IMR-90 (cell line): ENCODE data around the gene COL12A1.

Experiments used
- CEBPB ChIP-seq: IDR thresholded peaks from 2 replicates; pipeline ENCODE4 v1.6.1; 2012; ENCODE audit warnings: low read depth, low read length, improper control_type of control experiment
- MAFK ChIP-seq: IDR thresholded peaks from 2 replicates; pipeline ENCODE4 v1.6.1; 2012; ENCODE audit warnings: low read depth, low read length, improper control_type of control experiment
- MAZ ChIP-seq: IDR thresholded peaks from 2 replicates; pipeline ENCODE4 v1.6.1; 2012; ENCODE audit warnings: low read depth, mild to moderate bottlenecking, low read length, improper control_type of control experiment, moderate library complexity, borderline replicate concordance
- POLR2A ChIP-seq: IDR thresholded peaks from 2 replicates; pipeline ENCODE4 v1.6.1; 2012; ENCODE audit warnings: mild to moderate bottlenecking, low read depth, low read length
- RAD21 ChIP-seq: IDR thresholded peaks from 2 replicates; pipeline ENCODE4 v1.6.1; 2012; ENCODE audit warnings: low read length, improper control_type of control experiment
- RFX5 ChIP-seq: IDR thresholded peaks from 2 replicates; pipeline ENCODE4 v1.8.0; 2012; ENCODE audit warnings: low read depth, mild to moderate bottlenecking, low read length, moderate library complexity
- SMC3 ChIP-seq: fragments of 150-350 bp; IDR thresholded peaks from 2 replicates; pipeline ENCODE4 v1.6.1; 2016; ENCODE audit warnings: low read depth, mild to moderate bottlenecking, antibody characterized with exemption, low read length, moderate library complexity
- TF ChIP-seq, protein P1 (sequence below): conservative IDR thresholded peaks from 2 replicates; pipeline ENCODE4 v1.5.1; 2012; ENCODE audit warnings: mild to moderate bottlenecking, low read depth, low read length, improper control_type of control experiment

DNA sequence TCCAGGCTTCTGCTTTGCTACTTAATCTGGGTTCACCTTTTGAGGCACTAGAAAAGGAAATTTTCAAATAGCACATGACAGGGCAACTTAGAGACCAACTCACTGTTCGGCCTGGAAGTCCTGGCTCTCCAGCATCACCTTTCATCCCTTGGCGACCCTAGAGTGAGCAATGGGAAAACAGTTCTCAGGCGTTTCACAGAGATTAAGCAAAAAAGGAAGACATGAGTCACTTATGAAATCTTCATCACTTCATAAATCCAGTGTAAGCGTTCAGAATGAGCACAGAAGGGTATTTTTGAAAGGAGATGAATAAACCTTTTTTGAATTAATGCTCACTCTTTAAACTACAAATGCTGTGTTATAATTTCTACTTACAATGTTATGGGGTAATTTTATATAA lies 104.0 kb downstream of the COL12A1 start:
- TF ChIP-seq CEBPB (peak; percentile 76), RFX5 (no peak), MAFK (no peak), POLR2A (no peak), RAD21 (no peak), SMC3 (no peak), MAZ (no peak)
- TF ChIP-seq, protein P1, sequence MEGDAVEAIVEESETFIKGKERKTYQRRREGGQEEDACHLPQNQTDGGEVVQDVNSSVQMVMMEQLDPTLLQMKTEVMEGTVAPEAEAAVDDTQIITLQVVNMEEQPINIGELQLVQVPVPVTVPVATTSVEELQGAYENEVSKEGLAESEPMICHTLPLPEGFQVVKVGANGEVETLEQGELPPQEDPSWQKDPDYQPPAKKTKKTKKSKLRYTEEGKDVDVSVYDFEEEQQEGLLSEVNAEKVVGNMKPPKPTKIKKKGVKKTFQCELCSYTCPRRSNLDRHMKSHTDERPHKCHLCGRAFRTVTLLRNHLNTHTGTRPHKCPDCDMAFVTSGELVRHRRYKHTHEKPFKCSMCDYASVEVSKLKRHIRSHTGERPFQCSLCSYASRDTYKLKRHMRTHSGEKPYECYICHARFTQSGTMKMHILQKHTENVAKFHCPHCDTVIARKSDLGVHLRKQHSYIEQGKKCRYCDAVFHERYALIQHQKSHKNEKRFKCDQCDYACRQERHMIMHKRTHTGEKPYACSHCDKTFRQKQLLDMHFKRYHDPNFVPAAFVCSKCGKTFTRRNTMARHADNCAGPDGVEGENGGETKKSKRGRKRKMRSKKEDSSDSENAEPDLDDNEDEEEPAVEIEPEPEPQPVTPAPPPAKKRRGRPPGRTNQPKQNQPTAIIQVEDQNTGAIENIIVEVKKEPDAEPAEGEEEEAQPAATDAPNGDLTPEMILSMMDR, result no peak
